Hematopoietic multipotent progenitor cell (in vitro differentiated cells): ENCODE results near the gene PGS1. TPM values are rescaled to one million over a fixed set of nuclear protein-coding genes. Genes with fewer than 3 reads are reported as not detected.
"Not testable (repeated sequence)": the region's sequence is repeated elsewhere in the genome, so short reads cannot be mapped to it uniquely, and the experiment has no call there.

Experiments used
- DNase-seq, 3 donors: peaks; one replicate each; pipeline ENCODE4 v3.0.0-alpha.2; 2011 to 2015; ENCODE audit warnings: low read depth in 2 of 3, low spot score in 2 of 3
- total RNA-seq: library from RNA; depleted of rRNA; stranded (reverse); fragments of >200 nt; gene quantifications from one replicate; pipeline ENCODE4 v1.2.3, GENCODE V29; 2012

Gene PGS1
- total RNA-seq, 1 donor, result 101 TPM

GRCh38 chr17:78441271-78441971 is 63.0 kb downstream of the PGS1 start:
- DNase-seq, result no peak

- peak in 2 of 3 donors; percentile 56 to 83 for DNase-seq
These were observed 64.3 kb downstream of the PGS1 start for GRCh38 chr17:78442648-78443218.

GRCh38 chr17:78444392-78444791 is 65.9 kb downstream of the PGS1 start:
- DNase-seq, result no peak

- no peak for DNase-seq
These were observed 68.4 kb downstream of the PGS1 start for GRCh38 chr17:78446833-78447232.

- no peak for DNase-seq
These were observed 70.0 kb downstream of the PGS1 start for GRCh38 chr17:78448356-78448993.

GRCh38 chr17:78449983-78450595 is 71.6 kb downstream of the PGS1 start:
- DNase-seq, result no peak

GRCh38 chr17:78450696-78451345 is 72.4 kb downstream of the PGS1 start:
- peak in 2 of 3 donors; percentile 36 to 53 for DNase-seq

GRCh38 chr17:78451753-78452152 is 73.3 kb downstream of the PGS1 start:
- DNase-seq, result no peak

GRCh38 chr17:78454346-78454745 is 75.9 kb downstream of the PGS1 start:
- no peak for DNase-seq

GRCh38 chr17:78458091-78458490 is 79.6 kb downstream of the PGS1 start:
- DNase-seq, result no peak

GRCh38 chr17:78458736-78459335 is 80.4 kb downstream of the PGS1 start:
- no peak for DNase-seq

GRCh38 chr17:78459696-78460095 is 81.2 kb downstream of the PGS1 start:
- no peak for DNase-seq

- DNase-seq, result no peak
These were observed 81.8 kb downstream of the PGS1 start for GRCh38 chr17:78460176-78460675.

- no peak for DNase-seq
These were observed 82.7 kb downstream of the PGS1 start for GRCh38 chr17:78460951-78461798.

- no peak for DNase-seq
These were observed 83.3 kb downstream of the PGS1 start for GRCh38 chr17:78461799-78462053.

GRCh38 chr17:78462148-78462547 is 83.7 kb downstream of the PGS1 start:
- DNase-seq, result no peak

GRCh38 chr17:78466109-78466785 is 87.8 kb downstream of the PGS1 start:
- DNase-seq, result not testable (repeated sequence)

- DNase-seq, result no peak
These were observed 88.6 kb downstream of the PGS1 start for GRCh38 chr17:78466786-78467715.
